DND-41 (cell line): ENCODE results near the gene ABCG1.

Experiments used
- ATAC-seq: fragments of 200-7000 bp; cut with Tn5 transposase; 3 replicates; pipeline ENCODE4 v1.9.1; 2021; ENCODE audit warnings: low read depth; ENCODE audit not compliant: insufficient read depth
- DNase-seq: peaks from one replicate; pipeline ENCODE4 v3.0.0-alpha.2; 2020
- H2AFZ ChIP-seq: 2 replicates; pipeline ENCODE4 v1.6.0; 2012; ENCODE audit warnings: low read depth, low read length
- H3K27ac ChIP-seq: 2 replicates; pipeline ENCODE4 v1.5.1; 2012; ENCODE audit warnings: low read length, inconsistent platforms
- H3K27me3 ChIP-seq: fragments of 200-600 bp; sonication (generic); 2 replicates; pipeline ENCODE4 v1.6.0; 2012; ENCODE audit warnings: low read length, mild to moderate bottlenecking, inconsistent platforms; ENCODE audit not compliant: insufficient read depth, poor library complexity
- H3K36me3 ChIP-seq: 2 replicates; pipeline ENCODE4 v1.5.1; 2012; ENCODE audit warnings: low read length, inconsistent platforms; ENCODE audit not compliant: insufficient read depth
- H3K4me1 ChIP-seq: 2 replicates; pipeline ENCODE4 v1.5.1; 2012; ENCODE audit warnings: mild to moderate bottlenecking, low read length; ENCODE audit not compliant: insufficient read depth
- H3K4me2 ChIP-seq: 2 replicates; pipeline ENCODE4 v1.6.0; 2012; ENCODE audit warnings: mild to moderate bottlenecking, moderate library complexity, low read length, inconsistent platforms; ENCODE audit not compliant: insufficient read depth
- H3K4me3 ChIP-seq, 2 experiments: fragments of 200-600 bp in 1 of 2; shearing (Covaris generic) in 1 of 2; 2 replicates each; pipeline ENCODE4 v1.5.1; 2012 to 2016; ENCODE audit warnings: inconsistent platforms in 2 of 2, low read length in 2 of 2, mild to moderate bottlenecking in 2 of 2, low read depth in 1 of 2, moderate library complexity in 1 of 2
- H3K79me2 ChIP-seq: 2 replicates; pipeline ENCODE4 v1.6.0; 2012; ENCODE audit warnings: low read length, inconsistent platforms; ENCODE audit not compliant: insufficient read depth
- H3K9ac ChIP-seq: 2 replicates; pipeline ENCODE4 v1.6.0; 2012; ENCODE audit warnings: low read depth, mild to moderate bottlenecking, inconsistent platforms, low read length, moderate library complexity
- H3K9me3 ChIP-seq: 2 replicates; pipeline ENCODE4 v1.5.1; 2012; ENCODE audit warnings: low read length, moderate library complexity, mild to moderate bottlenecking, inconsistent platforms; ENCODE audit not compliant: insufficient read depth, severe bottlenecking
- H4K20me1 ChIP-seq: 2 replicates; pipeline ENCODE4 v1.6.0; 2012; ENCODE audit warnings: low read length; ENCODE audit not compliant: insufficient read depth
- CTCF ChIP-seq: IDR thresholded peaks from 2 replicates; pipeline ENCODE4 v1.5.1; 2012; ENCODE audit warnings: borderline replicate concordance, low read length, moderate library complexity, mild to moderate bottlenecking; ENCODE audit not compliant: poor library complexity, severe bottlenecking; ENCODE audit errors: extremely low read depth
- EZH2 ChIP-seq: IDR thresholded peaks from 3 replicates; pipeline ENCODE4 v1.6.1; 2012; ENCODE audit warnings: borderline replicate concordance, low read depth, mild to moderate bottlenecking, moderate library complexity, low read length, inconsistent platforms; ENCODE audit not compliant: severe bottlenecking

ABCG1 gene

GRCh38 chr21:42301371-42302075, 82.6 kb downstream of the ABCG1 start:
- no peak overlapping the region for H3K9ac ChIP-seq
- DNase-seq = no peak
- H4K20me1 ChIP-seq = no peaks in the 10 kb centered on the region
- H3K79me2 ChIP-seq = no peaks in the 10 kb centered on the region
- H3K4me2 ChIP-seq = no peak overlapping the region
- no peak overlapping the region for H3K4me3 ChIP-seq
- no peaks in the 10 kb centered on the region for H3K4me1 ChIP-seq
- H2AFZ ChIP-seq = no peak overlapping the region
- no peak overlapping the region for H3K27ac ChIP-seq
- H3K9me3 ChIP-seq = no peaks in the 10 kb centered on the region
- TF ChIP-seq EZH2 = no peak
- TF ChIP-seq CTCF = no peak
- peaks cover 9% of the 10 kb centered on the region; the same call in 1 of the 2 replicates for H3K36me3 ChIP-seq
- no peaks in the 10 kb centered on the region for H3K27me3 ChIP-seq
- no peak for ATAC-seq

GRCh38 chr21:42302076-42302650, 83.2 kb downstream of the ABCG1 start:
- Histone ChIP-seq H3K79me2 (no peaks in the 10 kb centered on the region), H3K27ac (no peak overlapping the region), H3K36me3 (peaks cover 8% of the 10 kb centered on the region; the same call in 1 of the 2 replicates), H4K20me1 (no peaks in the 10 kb centered on the region), H2AFZ (no peak overlapping the region), H3K4me3 (no peak overlapping the region), H3K4me1 (no peaks in the 10 kb centered on the region), H3K9ac (no peak overlapping the region), H3K4me2 (no peak overlapping the region), H3K27me3 (no peaks in the 10 kb centered on the region), H3K9me3 (no peaks in the 10 kb centered on the region)
- TF ChIP-seq CTCF (no peak), EZH2 (no peak)
- DNase-seq (no peak), ATAC-seq (no peak)

GRCh38 chr21:42302794-42303193, 83.9 kb downstream of the ABCG1 start:
- Histone ChIP-seq H3K27me3 (no peaks in the 10 kb centered on the region), H3K27ac (no peak overlapping the region), H3K4me3 (no peak overlapping the region), H4K20me1 (no peaks in the 10 kb centered on the region), H3K79me2 (no peaks in the 10 kb centered on the region), H3K36me3 (0 out of 2 replicates have a peak, but pooled peaks cover 3% of the 10 kb centered on the region), H3K9ac (no peak overlapping the region), H2AFZ (no peak overlapping the region), H3K9me3 (no peaks in the 10 kb centered on the region), H3K4me2 (no peak overlapping the region), H3K4me1 (no peaks in the 10 kb centered on the region)
- no peak for TF ChIP-seq EZH2
- no peak for TF ChIP-seq CTCF
- ATAC-seq (no peak), DNase-seq (no peak)
